Breast epithelium (tissue), 3 donors: Measurements from ENCODE around the gene LRRC74B.

Source experiments
- CTCF ChIP-seq, 3 donors: fragments of 450-650 bp; IDR thresholded peaks; one replicate each; pipeline ENCODE4 v1.5.1; 2016 to 2017; ENCODE audit warnings: antibody characterized with exemption in 3 of 3, mild to moderate bottlenecking in 3 of 3, moderate library complexity in 3 of 3
- POLR2A ChIP-seq: fragments of 450-650 bp; IDR thresholded peaks from one replicate; pipeline ENCODE4 v1.6.1; 2016; ENCODE audit warnings: antibody characterized with exemption, mild to moderate bottlenecking, moderate library complexity

DNA sequence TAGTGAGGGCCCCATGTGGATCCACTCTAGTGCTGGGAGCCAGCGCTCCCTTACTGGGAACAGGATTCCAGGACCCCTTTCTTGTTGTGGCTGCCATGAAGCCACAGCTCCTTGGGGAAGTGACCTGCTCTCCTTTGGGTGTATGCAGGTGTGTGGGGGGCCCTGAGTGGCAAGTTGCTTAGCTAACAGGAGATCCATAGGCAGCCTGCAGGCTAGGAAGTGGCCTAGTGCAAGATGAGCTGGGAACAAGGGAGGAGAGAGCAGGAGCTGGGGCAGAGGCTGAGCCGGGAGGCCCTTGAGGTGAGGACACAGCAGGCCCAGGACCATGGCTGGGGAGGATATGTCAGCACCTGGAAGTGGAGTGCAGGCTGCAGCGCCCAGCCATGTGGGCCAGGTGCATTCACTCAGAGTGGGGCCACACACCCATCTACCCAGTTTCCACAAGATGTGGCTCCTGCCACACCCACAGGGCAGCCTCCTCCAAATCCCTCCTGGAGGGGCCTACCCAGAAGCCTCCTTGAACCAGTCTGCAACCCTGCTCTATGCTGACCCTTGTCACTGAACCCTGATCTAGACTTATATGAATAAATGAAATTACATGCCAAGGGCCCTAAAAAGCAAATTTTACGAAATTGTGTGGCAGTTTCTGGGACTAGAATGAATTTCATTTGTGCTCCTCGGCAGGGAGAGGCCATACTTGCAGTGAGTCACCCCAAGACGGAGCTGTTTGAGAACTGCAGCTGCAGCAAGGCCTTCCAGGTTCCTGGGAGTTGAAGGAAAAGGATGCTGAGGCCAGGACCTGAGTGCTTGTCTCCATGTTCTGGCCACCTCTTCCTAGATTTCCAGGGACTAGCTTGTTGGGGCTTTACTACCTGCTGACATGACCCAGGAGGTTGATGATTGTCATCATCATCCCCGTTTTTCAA, 47.1 kb upstream of the LRRC74B start:
- TF ChIP-seq CTCF (IDR thresholded peaks at IDR 0.05) (no peak), POLR2A (no peak)
